IMR-90 (cell line): ENCODE data around the gene MSH3. TPM values are rescaled to one million over a fixed set of nuclear protein-coding genes. Genes with fewer than 3 reads are reported as not detected.

Experiments used
- ATAC-seq: fragments of 200-7000 bp; cut with Tn5 transposase; 2 replicates; pipeline ENCODE4 v1.9.1; 2020; ENCODE audit warnings: low read depth, mild to moderate bottlenecking, moderate library complexity
- BruUV-seq: library from RNA; stranded (reverse); fragments of 400-500 nt; replicated peaks from 2 replicates; lab custom pipeline; 2021; lab: Mats Ljungman, UMichigan
- CTCF ChIA-PET: fragments of 300-600 bp; formaldehyde crosslinking; extraction: SDS; loops from one replicate; lab custom pipeline; 2021; ENCODE audit warnings: antibody characterized with exemption; lab: Yijun Ruan, JAX
- POLR2A ChIA-PET: fragments of 300-600 bp; sonication (Branson Sonifier 250); formaldehyde crosslinking; loops from one replicate; lab custom pipeline; 2022; ENCODE audit warnings: antibody characterized with exemption; ENCODE audit not compliant: unreplicated experiment; lab: Charles Lee
- DNase-seq: peaks from one replicate; pipeline ENCODE4 v3.0.0; 2013
- H2AFZ ChIP-seq: replicated peaks from 2 replicates; pipeline ENCODE3; 2013; ENCODE audit warnings: low read length, mild to moderate bottlenecking; ENCODE audit not compliant: poor library complexity
- H2AK5ac ChIP-seq: 2 replicates; pipeline ENCODE4 v1.6.1; 2013; ENCODE audit warnings: low read depth, low read length, inconsistent platforms
- H2AK9ac ChIP-seq: replicated peaks from 2 replicates; pipeline ENCODE3; 2013; ENCODE audit warnings: mild to moderate bottlenecking, low read depth, low read length, moderate library complexity; ENCODE audit not compliant: poor library complexity
- H2BK120ac ChIP-seq: 2 replicates; pipeline ENCODE4 v1.6.1; 2013; ENCODE audit warnings: low read depth, low read length, inconsistent platforms
- H2BK15ac ChIP-seq: 3 replicates; pipeline ENCODE4 v1.6.1; 2013; ENCODE audit warnings: low read depth, low read length, inconsistent platforms
- H2BK20ac ChIP-seq: 2 replicates; pipeline ENCODE4 v1.6.1; 2013; ENCODE audit warnings: low read depth, mild to moderate bottlenecking, inconsistent platforms, low read length, moderate library complexity
- H2BK5ac ChIP-seq: 2 replicates; pipeline ENCODE4 v1.6.1; 2013; ENCODE audit warnings: mild to moderate bottlenecking, low read depth, low read length, inconsistent platforms; ENCODE audit not compliant: poor library complexity, severe bottlenecking
- H3K14ac ChIP-seq: replicated peaks from 2 replicates; pipeline ENCODE4 v1.6.1; 2013; ENCODE audit warnings: low read depth, low read length, inconsistent platforms
- H3K18ac ChIP-seq: 2 replicates; pipeline ENCODE4 v1.6.1; 2013; ENCODE audit warnings: low read depth, low read length, control low read depth
- H3K23ac ChIP-seq: 2 replicates; pipeline ENCODE4 v1.6.1; 2013; ENCODE audit warnings: low read depth, low read length, inconsistent platforms
- H3K27ac ChIP-seq: 2 replicates; pipeline ENCODE4 v1.5.1; 2013; ENCODE audit warnings: mild to moderate bottlenecking, control low read depth, low read length; ENCODE audit not compliant: insufficient read depth
- H3K27me3 ChIP-seq: 2 replicates; pipeline ENCODE4 v1.6.1; 2013; ENCODE audit warnings: low read length; ENCODE audit not compliant: control insufficient read depth, insufficient read depth
- H3K36me3 ChIP-seq: 2 replicates; pipeline ENCODE4 v1.6.1; 2013; ENCODE audit warnings: low read length, mixed read lengths; ENCODE audit not compliant: control insufficient read depth, insufficient read depth
- H3K4ac ChIP-seq: 2 replicates; pipeline ENCODE4 v1.6.1; 2013; ENCODE audit warnings: low read depth, low read length, inconsistent platforms
- H3K4me1 ChIP-seq: 2 replicates; pipeline ENCODE4 v1.6.1; 2013; ENCODE audit warnings: low read length, mixed read lengths; ENCODE audit not compliant: control insufficient read depth, insufficient read depth
- H3K4me2 ChIP-seq: 2 replicates; pipeline ENCODE4 v1.6.1; 2013; ENCODE audit warnings: low read depth, mild to moderate bottlenecking, control low read depth, low read length, moderate library complexity
- H3K4me3 ChIP-seq: 2 replicates; pipeline ENCODE4 v1.5.1; 2013; ENCODE audit warnings: low read depth, mild to moderate bottlenecking, control low read depth, low read length, moderate library complexity; ENCODE audit not compliant: insufficient read depth
- H3K56ac ChIP-seq: 2 replicates; pipeline ENCODE4 v1.6.1; 2013; ENCODE audit warnings: low read length, inconsistent platforms; ENCODE audit not compliant: insufficient read depth; ENCODE audit errors: extremely low read depth
- H3K79me1 ChIP-seq, 2 experiments: 2 replicates each; pipeline ENCODE4 v1.6.1; 2013; ENCODE audit warnings: low read length in 2 of 2, inconsistent platforms in 1 of 2, low read depth in 1 of 2
- H3K9ac ChIP-seq: 2 replicates; pipeline ENCODE4 v1.6.1; 2013; ENCODE audit warnings: low read depth, low read length, control low read depth
- H3K9me1 ChIP-seq: 2 replicates; pipeline ENCODE4 v1.6.1; 2013; ENCODE audit warnings: low read length, inconsistent platforms; ENCODE audit not compliant: insufficient read depth
- H3K9me3 ChIP-seq: 2 replicates; pipeline ENCODE4 v1.6.1; 2013; ENCODE audit warnings: low read length; ENCODE audit not compliant: control insufficient read depth, insufficient read depth
- H4K20me1 ChIP-seq: 2 replicates; pipeline ENCODE4 v1.6.1; 2013; ENCODE audit warnings: low read length, inconsistent platforms; ENCODE audit not compliant: insufficient read depth
- H4K5ac ChIP-seq: 2 replicates; pipeline ENCODE4 v1.6.1; 2013; ENCODE audit warnings: mild to moderate bottlenecking, low read depth, low read length, control low read depth
- H4K8ac ChIP-seq, 2 experiments: 2 replicates each; pipeline ENCODE4 v1.6.1; 2013; ENCODE audit warnings: low read depth in 2 of 2, low read length in 2 of 2, control low read depth in 1 of 2, inconsistent platforms in 1 of 2
- H4K91ac ChIP-seq: 2 replicates; pipeline ENCODE4 v1.6.1; 2013; ENCODE audit warnings: low read depth, low read length, inconsistent platforms; ENCODE audit not compliant: insufficient read depth
- BHLHE40 ChIP-seq: fragments of 150-350 bp; IDR thresholded peaks from 2 replicates; pipeline ENCODE4 v1.6.1; 2016; ENCODE audit warnings: mild to moderate bottlenecking, low read depth, low read length
- CEBPB ChIP-seq: IDR thresholded peaks from 2 replicates; pipeline ENCODE4 v1.6.1; 2012; ENCODE audit warnings: low read depth, low read length, improper control_type of control experiment
- CHD1 ChIP-seq: IDR thresholded peaks from 2 replicates; pipeline ENCODE4 v1.6.1; 2012; ENCODE audit warnings: low read depth, low read length, improper control_type of control experiment
- FOS ChIP-seq: fragments of 150-350 bp; IDR thresholded peaks from 2 replicates; pipeline ENCODE4 v1.6.1; 2016; ENCODE audit warnings: low read depth, low read length
- MAFK ChIP-seq: IDR thresholded peaks from 2 replicates; pipeline ENCODE4 v1.6.1; 2012; ENCODE audit warnings: low read depth, low read length, improper control_type of control experiment
- MAZ ChIP-seq: IDR thresholded peaks from 2 replicates; pipeline ENCODE4 v1.6.1; 2012; ENCODE audit warnings: low read depth, mild to moderate bottlenecking, low read length, improper control_type of control experiment, moderate library complexity, borderline replicate concordance
- MXI1 ChIP-seq: IDR thresholded peaks from 2 replicates; pipeline ENCODE4 v1.6.1; 2012; ENCODE audit warnings: low read depth, mild to moderate bottlenecking, low read length, moderate library complexity, borderline replicate concordance
- NFE2L2 ChIP-seq: fragments of 150-350 bp; IDR thresholded peaks from 2 replicates; pipeline ENCODE4 v1.6.1; 2016; ENCODE audit warnings: low read depth, mild to moderate bottlenecking, low read length
- POLR2A ChIP-seq: IDR thresholded peaks from 2 replicates; pipeline ENCODE4 v1.6.1; 2012; ENCODE audit warnings: mild to moderate bottlenecking, low read depth, low read length
- RAD21 ChIP-seq: IDR thresholded peaks from 2 replicates; pipeline ENCODE4 v1.6.1; 2012; ENCODE audit warnings: low read length, improper control_type of control experiment
- RCOR1 ChIP-seq: IDR thresholded peaks from 2 replicates; pipeline ENCODE4 v1.6.1; 2012; ENCODE audit warnings: mild to moderate bottlenecking, low read length, improper control_type of control experiment; ENCODE audit not compliant: insufficient replicate concordance
- RFX5 ChIP-seq: IDR thresholded peaks from 2 replicates; pipeline ENCODE4 v1.8.0; 2012; ENCODE audit warnings: low read depth, mild to moderate bottlenecking, low read length, moderate library complexity
- SMC3 ChIP-seq: fragments of 150-350 bp; IDR thresholded peaks from 2 replicates; pipeline ENCODE4 v1.6.1; 2016; ENCODE audit warnings: low read depth, mild to moderate bottlenecking, antibody characterized with exemption, low read length, moderate library complexity
- WGBS, 2 experiments: methylation state at CpG; one replicate each; pipeline versions ENCODE4 v1.1.5 to v1.1.7; 2013; ENCODE audit warnings: missing lambda C conversion rate in 2 of 2; ENCODE audit not compliant: insufficient read length in 1 of 2; ENCODE audit errors: extremely low coverage in 2 of 2; 5-methylcytosine and 5-hydroxymethylcytosine counted together
- dilution Hi-C: fragments of 300-500 bp; cut with HindIII; formaldehyde crosslinking; loops from one replicate; pipeline ENCODE4 v1.14.3; 2018; ENCODE audit warnings: low sequenced_read_pairs; ENCODE audit not compliant: unreplicated experiment
- in situ Hi-C: fragments of 300-500 bp; cut with MboI; formaldehyde crosslinking; loops from 3 replicates; pipeline ENCODE4 v1.14.3; 2019; ENCODE audit warnings: low sequenced_read_pairs, inconsistent platforms, mixed read lengths
- intact Hi-C: fragments of 100-400 bp; cut with micrococcal nuclease; formaldehyde crosslinking; loops from 2 replicates; pipeline ENCODE4 v1.10.0; 2022
- polyA plus RNA-seq, 3 experiments: library from polyadenylated mRNA; depleted of rRNA; stranded (reverse); fragments of >200 nt; gene quantifications; 2 replicates each; pipeline ENCODE4 v1.2.3, GENCODE V29; 2012; ENCODE audit warnings: low replicate concordance in 1 of 3
- total RNA-seq: library from RNA; depleted of rRNA; stranded (reverse); fragments of >200 nt; gene quantifications from 2 replicates; pipeline ENCODE4 v1.2.3, GENCODE V29; 2012
- TF ChIP-seq, protein P1 (sequence below): fragments of 150-350 bp; IDR thresholded peaks from 2 replicates; pipeline ENCODE4 v1.6.1; 2016; ENCODE audit warnings: low read depth, mild to moderate bottlenecking, low read length, moderate library complexity, borderline replicate concordance
- TF ChIP-seq, protein P2 (sequence below): fragments of 150-350 bp; IDR thresholded peaks from 2 replicates; pipeline ENCODE4 v1.6.1; 2017; ENCODE audit warnings: mild to moderate bottlenecking, antibody characterized with exemption, low read length, low read depth
- TF ChIP-seq, protein P3 (sequence below): conservative IDR thresholded peaks from 2 replicates; pipeline ENCODE4 v1.5.1; 2012; ENCODE audit warnings: mild to moderate bottlenecking, low read depth, low read length, improper control_type of control experiment

The MSH3 gene
- total and polyA plus RNA-seq, 2 of the 4 experiments (the other 2 are of a cell fraction): 4.6 to 13.3 TPM

GRCh38 chr5:80713631-80714030 lies 59.2 kb downstream of the MSH3 start:
- no peak overlapping the region for H3K18ac ChIP-seq
- H3K4me2 ChIP-seq: no peak overlapping the region
- no peak overlapping the region for H3K9ac ChIP-seq
- no peaks in the 10 kb centered on the region for H3K27me3 ChIP-seq
- TF ChIP-seq RFX5 (no peak), CEBPB (no peak), MAFK (no peak), RAD21 (no peak), CHD1 (no peak), NFE2L2 (no peak), FOS (no peak), POLR2A (no peak), MAZ (no peak), MXI1 (no peak), BHLHE40 (no peak), RCOR1 (no peak), SMC3 (no peak)
- TF ChIP-seq, protein P1, sequence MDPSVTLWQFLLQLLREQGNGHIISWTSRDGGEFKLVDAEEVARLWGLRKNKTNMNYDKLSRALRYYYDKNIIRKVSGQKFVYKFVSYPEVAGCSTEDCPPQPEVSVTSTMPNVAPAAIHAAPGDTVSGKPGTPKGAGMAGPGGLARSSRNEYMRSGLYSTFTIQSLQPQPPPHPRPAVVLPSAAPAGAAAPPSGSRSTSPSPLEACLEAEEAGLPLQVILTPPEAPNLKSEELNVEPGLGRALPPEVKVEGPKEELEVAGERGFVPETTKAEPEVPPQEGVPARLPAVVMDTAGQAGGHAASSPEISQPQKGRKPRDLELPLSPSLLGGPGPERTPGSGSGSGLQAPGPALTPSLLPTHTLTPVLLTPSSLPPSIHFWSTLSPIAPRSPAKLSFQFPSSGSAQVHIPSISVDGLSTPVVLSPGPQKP: no peak
- TF ChIP-seq, protein P2, sequence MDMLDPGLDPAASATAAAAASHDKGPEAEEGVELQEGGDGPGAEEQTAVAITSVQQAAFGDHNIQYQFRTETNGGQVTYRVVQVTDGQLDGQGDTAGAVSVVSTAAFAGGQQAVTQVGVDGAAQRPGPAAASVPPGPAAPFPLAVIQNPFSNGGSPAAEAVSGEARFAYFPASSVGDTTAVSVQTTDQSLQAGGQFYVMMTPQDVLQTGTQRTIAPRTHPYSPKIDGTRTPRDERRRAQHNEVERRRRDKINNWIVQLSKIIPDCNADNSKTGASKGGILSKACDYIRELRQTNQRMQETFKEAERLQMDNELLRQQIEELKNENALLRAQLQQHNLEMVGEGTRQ: no peak
- TF ChIP-seq, protein P3, sequence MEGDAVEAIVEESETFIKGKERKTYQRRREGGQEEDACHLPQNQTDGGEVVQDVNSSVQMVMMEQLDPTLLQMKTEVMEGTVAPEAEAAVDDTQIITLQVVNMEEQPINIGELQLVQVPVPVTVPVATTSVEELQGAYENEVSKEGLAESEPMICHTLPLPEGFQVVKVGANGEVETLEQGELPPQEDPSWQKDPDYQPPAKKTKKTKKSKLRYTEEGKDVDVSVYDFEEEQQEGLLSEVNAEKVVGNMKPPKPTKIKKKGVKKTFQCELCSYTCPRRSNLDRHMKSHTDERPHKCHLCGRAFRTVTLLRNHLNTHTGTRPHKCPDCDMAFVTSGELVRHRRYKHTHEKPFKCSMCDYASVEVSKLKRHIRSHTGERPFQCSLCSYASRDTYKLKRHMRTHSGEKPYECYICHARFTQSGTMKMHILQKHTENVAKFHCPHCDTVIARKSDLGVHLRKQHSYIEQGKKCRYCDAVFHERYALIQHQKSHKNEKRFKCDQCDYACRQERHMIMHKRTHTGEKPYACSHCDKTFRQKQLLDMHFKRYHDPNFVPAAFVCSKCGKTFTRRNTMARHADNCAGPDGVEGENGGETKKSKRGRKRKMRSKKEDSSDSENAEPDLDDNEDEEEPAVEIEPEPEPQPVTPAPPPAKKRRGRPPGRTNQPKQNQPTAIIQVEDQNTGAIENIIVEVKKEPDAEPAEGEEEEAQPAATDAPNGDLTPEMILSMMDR: no peak
- no peak overlapping the region for H3K4ac ChIP-seq
- H4K5ac ChIP-seq: no peak overlapping the region
- peaks cover 2% of the 10 kb centered on the region for H3K36me3 ChIP-seq
- intact Hi-C loops (loop anchor here (5.0 kb wide), 3 partner anchors 249 to 484 kb away; partner anchors contain the start of gene RASGRF2), dilution Hi-C loops (no loop called here), in situ Hi-C loops (no loop called here)
- H2AFZ ChIP-seq: no peak overlapping the region
- WGBS, 2 experiments: 71% methylated on average over 4 of the region's 5 CpGs; no CpG with 5 or more reads in 1 of the 2 experiments
- H3K4me3 ChIP-seq: no peak overlapping the region
- no peak overlapping the region for H2BK15ac ChIP-seq
- ChIA-PET CTCF (no interaction called here), POLR2A (no interaction called here)
- H3K56ac ChIP-seq: no peak overlapping the region
- BruUV-seq: no TSS peak
- H4K91ac ChIP-seq: no peak overlapping the region
- ATAC-seq: no peak
- H3K79me1 ChIP-seq: peaks cover 0 to 6% of the 10 kb centered on the region in 2 experiments; a peak in 2 of 4 replicates
- H2AK9ac ChIP-seq: no peak overlapping the region
- no peak overlapping the region for H3K14ac ChIP-seq
- no peak overlapping the region for H3K23ac ChIP-seq
- H2AK5ac ChIP-seq: no peak overlapping the region
- H2BK120ac ChIP-seq: no peak overlapping the region
- no peaks in the 10 kb centered on the region for H3K9me3 ChIP-seq
- DNase-seq: no peak
- no peaks in the 10 kb centered on the region for H4K20me1 ChIP-seq
- no peak overlapping the region for H2BK5ac ChIP-seq
- H3K27ac ChIP-seq: no peak overlapping the region
- H4K8ac ChIP-seq: no peak overlapping the region
- H3K4me1 ChIP-seq: no peaks in the 10 kb centered on the region
- no peak overlapping the region for H2BK20ac ChIP-seq
- no peaks in the 10 kb centered on the region for H3K9me1 ChIP-seq
